Naive B cell (primary cell): Measurements from ENCODE around the gene FAM120B. TPM values are rescaled to one million over a fixed set of nuclear protein-coding genes. Genes with fewer than 3 reads are reported as not detected.

Experiments used
- ATAC-seq, 2 donors: fragments of 150-1000 bp; cut with Tn5 transposase; 2 replicates each; pipeline ENCODE4 v1.10.0; 2021; ENCODE audit warnings: low read depth in 2 of 2, mild to moderate bottlenecking in 2 of 2, moderate library complexity in 2 of 2
- DNase-seq: peaks from one replicate; pipeline ENCODE4 v3.0.0; 2022
- H3K27ac Mint-ChIP-seq, 6 donors: one replicate each; pipeline ENCODE4 v1.8.0; 2020 to 2022; ENCODE audit warnings: mild to moderate bottlenecking in 6 of 6, mixed read lengths in 6 of 6, moderate library complexity in 5 of 6, inconsistent platforms in 2 of 6
- H3K27me3 Mint-ChIP-seq, 3 donors: one replicate each; pipeline ENCODE4 v1.8.0; 2021 to 2022; ENCODE audit warnings: mixed read lengths in 3 of 3, mild to moderate bottlenecking in 1 of 3
- H3K36me3 Mint-ChIP-seq, 2 donors: one replicate each; pipeline ENCODE4 v1.8.0; 2020 to 2022; ENCODE audit warnings: mixed read lengths in 2 of 2, inconsistent platforms in 1 of 2, mild to moderate bottlenecking in 1 of 2
- H3K4me1 Mint-ChIP-seq, 3 donors: one replicate each; pipeline ENCODE4 v1.8.0; 2020 to 2022; ENCODE audit warnings: mixed read lengths in 3 of 3, inconsistent platforms in 1 of 3, mild to moderate bottlenecking in 1 of 3, moderate library complexity in 1 of 3
- H3K4me3 Mint-ChIP-seq, 8 donors: one replicate each; pipeline ENCODE4 v1.8.0; 2020 to 2022; ENCODE audit warnings: mild to moderate bottlenecking in 8 of 8, mixed read lengths in 8 of 8, moderate library complexity in 8 of 8, inconsistent platforms in 2 of 8
- H3K9me3 Mint-ChIP-seq, 7 donors: one replicate each; pipeline ENCODE4 v1.8.0; 2020 to 2022; ENCODE audit warnings: mixed read lengths in 7 of 7, mild to moderate bottlenecking in 5 of 7, inconsistent platforms in 2 of 7, moderate library complexity in 1 of 7
- polyA plus RNA-seq, 6 donors: library from polyadenylated mRNA; unstranded; fragments of 300-500 nt; fragmentation: Illumina TruSeq; gene quantifications; one replicate each; pipeline ENCODE4 v1.2.3, GENCODE V29; 2021; ENCODE audit warnings: low read depth in 6 of 6

The FAM120B gene
- polyA plus RNA-seq, 6 donors from 2014 or later: 8.3 to 35.2 (median 27.5) TPM

DNA sequence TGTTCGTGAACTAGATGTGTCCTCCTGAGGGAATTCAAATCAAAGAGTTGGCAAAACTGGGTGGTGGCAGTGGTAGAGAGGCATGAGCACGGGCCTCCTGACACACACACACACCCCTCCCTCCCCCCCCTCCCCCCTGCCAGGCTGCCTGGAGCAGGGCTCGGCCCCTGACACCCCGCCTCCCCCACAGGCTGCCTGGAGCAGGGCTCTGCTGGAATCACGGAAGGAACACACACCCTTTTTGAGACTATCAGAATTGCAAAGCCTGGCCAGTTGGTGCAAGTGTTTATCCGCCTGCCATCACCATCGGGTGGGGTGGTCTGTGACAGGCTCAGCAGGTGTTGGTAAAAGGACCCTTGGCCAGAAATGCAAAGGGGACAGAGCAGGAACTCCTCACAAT, 59.0 kb downstream of the FAM120B start:
- no peak overlapping the region for H3K4me3 Mint-ChIP-seq
- H3K9me3 Mint-ChIP-seq: no peaks in the 10 kb centered on the region
- peaks cover 0 to 6% (median 5%) of the 10 kb centered on the region in 3 donors for H3K4me1 Mint-ChIP-seq
- H3K27me3 Mint-ChIP-seq: no peaks in the 10 kb centered on the region
- no peak overlapping the region for H3K27ac Mint-ChIP-seq
- DNase-seq: no peak
- no peak for ATAC-seq
- H3K36me3 Mint-ChIP-seq: peaks cover 13 to 18% of the 10 kb centered on the region in 2 donors

DNA sequence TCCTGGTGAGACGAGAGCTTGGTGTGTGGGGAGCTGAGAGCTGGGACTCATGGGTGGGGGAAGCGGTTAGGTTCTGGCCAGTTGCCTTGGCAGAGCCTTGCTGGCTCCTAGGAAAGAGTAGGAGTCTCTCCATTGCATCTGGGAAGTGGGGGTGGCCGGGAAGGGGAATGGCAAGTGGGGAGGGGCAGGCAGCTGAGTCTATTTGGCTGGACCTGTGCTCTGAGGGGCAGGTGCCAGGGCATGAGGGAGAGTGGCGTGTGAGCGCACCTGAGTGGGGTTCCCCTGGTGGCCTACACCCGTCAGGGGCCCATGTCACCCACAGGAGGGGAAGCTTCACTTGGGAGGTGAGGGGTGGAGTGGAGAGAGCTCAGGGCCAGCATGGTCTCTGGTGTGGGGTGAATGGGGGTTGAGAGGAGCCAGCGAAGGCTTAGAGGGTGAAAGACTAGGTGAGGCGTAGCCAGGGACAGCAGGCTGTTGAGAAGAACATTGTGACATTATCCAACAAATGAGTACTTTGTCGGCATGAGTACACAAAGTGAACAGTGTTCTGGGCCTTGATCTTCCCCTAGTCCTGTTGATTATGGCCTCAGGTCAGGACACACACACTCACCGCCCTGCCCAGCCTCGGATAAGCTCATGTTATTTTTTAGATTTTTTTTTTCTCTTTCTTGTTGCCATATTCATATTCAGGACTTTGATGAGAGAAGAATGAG, 59.8 kb downstream of the FAM120B start:
- ATAC-seq (no peak), DNase-seq (no peak)
- peak overlapping the region in 1 of 8 donors; percentile 53 for H3K4me3 Mint-ChIP-seq
- H3K27ac Mint-ChIP-seq: peak overlapping the region in 1 of 6 donors; percentile 84
- H3K27me3 Mint-ChIP-seq: no peaks in the 10 kb centered on the region
- no peaks in the 10 kb centered on the region for H3K9me3 Mint-ChIP-seq
- peaks cover 0 to 6% (median 5%) of the 10 kb centered on the region in 3 donors for H3K4me1 Mint-ChIP-seq
- peaks cover 13 to 22% of the 10 kb centered on the region in 2 donors for H3K36me3 Mint-ChIP-seq

DNA sequence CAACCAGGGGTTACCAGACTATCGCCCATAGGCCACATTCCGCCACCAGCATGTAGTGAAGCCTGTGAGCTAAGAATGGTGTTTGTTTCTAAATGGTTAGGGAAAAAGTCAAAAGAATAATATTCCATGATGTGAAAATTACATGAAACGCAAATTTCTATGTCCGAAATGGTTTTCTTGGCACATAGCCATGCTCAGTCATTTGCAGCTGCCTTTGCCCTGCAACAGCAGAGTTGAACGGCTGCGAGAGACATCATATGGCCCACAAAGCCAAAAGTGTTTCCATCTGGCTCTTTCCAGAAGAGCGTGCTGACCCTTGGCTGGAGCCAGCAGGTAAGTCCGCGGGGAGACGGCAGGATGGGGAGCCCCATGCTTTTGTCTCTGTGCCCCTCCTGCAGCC, 60.7 kb downstream of the FAM120B start:
- no peak for ATAC-seq
- Mint-ChIP-seq H3K4me3 (no peak overlapping the region), H3K9me3 (no peaks in the 10 kb centered on the region), H3K4me1 (peaks cover 0 to 6% (median 5%) of the 10 kb centered on the region in 3 donors), H3K27ac (peak overlapping the region in 2 of 6 donors; percentile 12 to 33), H3K27me3 (no peaks in the 10 kb centered on the region), H3K36me3 (peaks cover 13 to 24% of the 10 kb centered on the region in 2 donors)
- DNase-seq: no peak

DNA sequence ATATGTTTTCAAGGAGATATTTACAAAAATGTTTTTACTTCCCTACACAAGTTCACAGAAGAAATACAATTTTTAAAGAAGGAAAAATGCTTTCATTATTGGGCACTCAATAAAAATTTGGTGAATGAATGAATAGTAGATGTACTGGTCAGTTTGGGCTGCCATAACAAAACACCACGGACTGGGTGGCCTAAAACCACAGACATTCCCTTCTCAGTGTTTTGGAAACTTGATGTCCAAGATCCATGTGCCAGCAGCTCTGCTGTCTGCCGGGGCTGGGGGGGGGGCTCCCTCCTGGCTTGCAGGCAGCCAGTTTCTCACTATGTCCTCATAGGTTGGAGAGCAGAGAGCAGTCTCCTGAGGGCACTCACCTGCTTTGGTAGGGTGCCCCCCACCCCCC, 62.0 kb downstream of the FAM120B start:
- Mint-ChIP-seq H3K4me3 (no peak overlapping the region), H3K27me3 (no peaks in the 10 kb centered on the region), H3K9me3 (no peaks in the 10 kb centered on the region), H3K27ac (peak overlapping the region in 2 of 6 donors; percentile 15 to 39), H3K4me1 (peaks cover 0 to 6% (median 5%) of the 10 kb centered on the region in 3 donors), H3K36me3 (peaks cover 13 to 24% of the 10 kb centered on the region in 2 donors)
- DNase-seq (no peak), ATAC-seq (no peak)

DNA sequence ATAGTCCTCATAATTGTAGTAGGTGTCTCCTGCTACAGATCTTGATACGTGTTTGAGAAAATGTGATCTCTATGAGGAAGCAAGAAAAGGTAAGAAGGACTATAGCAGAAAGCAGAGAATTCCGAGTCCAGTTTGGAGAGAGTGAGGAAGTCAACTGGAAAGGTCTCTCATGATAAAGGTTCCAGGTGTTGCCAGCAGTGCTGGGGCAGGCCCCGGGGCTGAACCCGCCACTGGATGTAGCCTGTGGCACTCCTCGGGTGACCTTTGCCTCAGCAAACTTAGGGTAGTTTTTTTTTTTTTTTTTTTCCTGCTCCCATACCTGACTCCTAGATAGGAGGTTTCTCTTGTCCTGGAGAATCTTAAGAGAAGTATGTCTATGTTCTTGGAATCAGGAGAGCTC, 62.8 kb downstream of the FAM120B start:
- peaks cover 0 to 10% (median 3%) of the 10 kb centered on the region in 3 donors for H3K4me1 Mint-ChIP-seq
- H3K27ac Mint-ChIP-seq: no peak overlapping the region
- no peaks in the 10 kb centered on the region for H3K9me3 Mint-ChIP-seq
- H3K27me3 Mint-ChIP-seq: no peaks in the 10 kb centered on the region
- no peak for ATAC-seq
- H3K4me3 Mint-ChIP-seq: no peak overlapping the region
- no peak for DNase-seq
- H3K36me3 Mint-ChIP-seq: peaks cover 8 to 24% of the 10 kb centered on the region in 2 donors

DNA sequence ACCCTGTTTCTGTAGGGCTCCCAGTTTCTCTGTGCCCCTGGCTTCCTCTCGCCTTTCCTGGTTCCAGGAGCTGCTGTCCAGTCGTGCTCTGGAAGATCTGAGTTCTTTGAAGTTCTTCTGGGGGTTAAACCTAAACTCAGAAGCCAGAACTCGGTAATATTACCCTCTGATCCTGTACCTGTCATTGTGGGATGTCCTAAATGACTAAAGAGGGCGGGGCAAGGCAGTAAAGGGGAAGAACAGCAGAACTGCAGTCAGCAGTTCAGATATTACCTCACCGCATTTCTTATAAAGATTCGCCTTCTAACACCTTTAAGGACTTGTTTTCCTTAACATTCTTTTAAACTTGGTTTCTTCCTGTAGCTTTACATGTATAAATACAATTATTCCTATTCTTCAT, 63.9 kb downstream of the FAM120B start:
- Mint-ChIP-seq H3K27me3 (no peaks in the 10 kb centered on the region), H3K36me3 (peaks cover 8 to 26% of the 10 kb centered on the region in 2 donors), H3K4me3 (no peak overlapping the region), H3K9me3 (no peaks in the 10 kb centered on the region), H3K4me1 (peaks cover under 1 to 10% (median 3%) of the 10 kb centered on the region in 3 donors), H3K27ac (peak overlapping the region in 4 of 6 donors; percentile 14 to 50 (median 27))
- DNase-seq (no peak), ATAC-seq (no peak)

DNA sequence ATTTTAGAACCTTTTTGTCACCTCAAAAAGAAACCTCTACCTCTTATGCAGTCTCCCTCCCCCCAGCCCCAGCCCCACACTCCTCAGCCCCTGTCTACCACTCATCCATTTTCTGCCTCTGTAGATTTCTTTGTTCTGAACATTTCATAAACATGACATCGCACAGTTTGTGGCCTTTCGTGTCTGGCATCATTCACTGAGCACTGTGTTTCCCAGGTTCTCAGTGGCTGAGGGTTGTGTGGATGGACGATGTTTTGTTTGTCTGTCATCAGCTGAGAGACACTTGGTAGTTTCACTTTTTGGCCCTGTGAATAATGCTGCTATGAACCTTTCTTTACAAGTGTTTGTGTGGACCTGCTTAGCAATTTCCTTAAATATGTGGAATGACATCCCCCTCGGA, 64.5 kb downstream of the FAM120B start:
- no peaks in the 10 kb centered on the region for H3K27me3 Mint-ChIP-seq
- H3K4me3 Mint-ChIP-seq: no peak overlapping the region
- peaks cover 14 to 30% of the 10 kb centered on the region in 2 donors for H3K36me3 Mint-ChIP-seq
- no peaks in the 10 kb centered on the region for H3K9me3 Mint-ChIP-seq
- peaks cover 7 to 17% (median 7%) of the 10 kb centered on the region in 3 donors for H3K4me1 Mint-ChIP-seq
- DNase-seq (no peak), ATAC-seq (no peak)
- peak overlapping the region in 1 of 6 donors; percentile 22 for H3K27ac Mint-ChIP-seq

DNA sequence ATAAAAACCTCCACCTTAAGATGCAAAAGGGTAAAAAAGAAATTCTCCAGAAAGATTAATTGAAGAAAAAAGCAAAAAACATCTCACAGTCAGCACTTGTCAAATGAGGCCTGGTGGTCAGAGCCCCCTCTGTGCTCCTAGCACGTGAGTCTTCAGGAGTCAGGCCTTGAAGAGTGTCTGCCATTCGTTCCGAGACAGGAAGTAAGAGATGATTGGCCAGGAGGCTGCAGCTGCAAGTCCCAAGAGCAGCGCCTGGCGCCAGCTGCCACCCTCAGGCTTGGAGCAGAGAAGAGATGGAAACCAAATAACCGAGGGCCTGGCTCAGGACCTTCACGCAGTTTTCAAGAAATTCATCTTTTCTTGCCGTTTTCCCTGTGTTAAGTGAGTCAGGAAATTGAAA, 65.0 kb downstream of the FAM120B start:
- Mint-ChIP-seq H3K4me1 (peaks cover 9 to 18% (median 10%) of the 10 kb centered on the region in 3 donors), H3K27me3 (no peaks in the 10 kb centered on the region), H3K4me3 (no peak overlapping the region), H3K36me3 (peaks cover 19 to 30% of the 10 kb centered on the region in 2 donors), H3K9me3 (peaks cover 0 to 1% (median 0%) of the 10 kb centered on the region in 7 donors), H3K27ac (peak overlapping the region in 1 of 6 donors; percentile 21)
- ATAC-seq: no peak
- no peak for DNase-seq

DNA sequence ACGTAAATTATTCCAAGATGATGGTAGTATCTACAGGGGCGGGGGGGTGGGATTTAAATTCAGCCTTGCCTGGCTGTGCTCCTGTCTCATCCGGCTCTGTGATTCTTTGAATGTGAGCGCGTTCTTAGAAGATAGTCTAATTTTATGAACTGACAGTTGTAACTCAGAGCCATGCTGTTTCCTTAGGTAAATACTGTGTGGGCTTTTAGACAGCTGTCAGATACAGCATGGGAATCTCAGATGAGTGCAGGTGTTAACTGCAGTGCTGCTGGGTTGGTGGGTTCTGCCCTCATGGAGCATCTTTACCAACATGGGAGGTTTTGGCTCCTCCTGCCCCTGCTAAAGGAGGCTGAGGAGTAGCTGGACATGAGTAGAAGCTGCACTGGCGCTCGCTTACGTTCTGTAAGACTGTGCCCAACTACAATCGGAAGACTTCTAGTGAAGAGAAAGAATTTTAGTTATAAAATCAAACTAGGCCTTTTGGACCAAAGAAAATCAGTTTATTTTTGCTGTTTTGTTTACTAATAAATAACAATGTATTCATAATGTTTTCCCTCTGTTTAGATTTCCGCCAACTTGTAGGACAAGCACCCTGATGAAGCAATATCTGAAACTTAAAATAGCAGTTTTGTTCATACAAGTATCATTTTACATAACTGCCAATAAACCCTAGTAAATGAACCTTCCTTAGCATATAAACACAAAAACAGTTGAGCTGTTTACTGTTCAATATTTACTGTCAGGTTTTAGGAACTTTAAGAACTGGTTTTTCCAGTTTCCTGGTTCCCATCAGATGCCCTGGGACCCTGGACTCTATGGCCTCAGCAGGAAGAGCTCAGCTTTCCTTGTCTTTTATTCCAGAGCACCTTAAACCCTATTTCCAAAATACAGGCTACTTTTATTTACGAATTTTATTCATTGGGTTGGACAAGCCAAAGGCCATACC, 66.1 kb downstream of the FAM120B start:
- peak overlapping the region in 3 of 6 donors; percentile 37 to 77 (median 74) for H3K27ac Mint-ChIP-seq
- no peaks in the 10 kb centered on the region for H3K27me3 Mint-ChIP-seq
- H3K4me1 Mint-ChIP-seq: peaks cover 10 to 18% (median 10%) of the 10 kb centered on the region in 3 donors
- H3K4me3 Mint-ChIP-seq: no peak overlapping the region
- no peak for DNase-seq
- no peak for ATAC-seq
- H3K9me3 Mint-ChIP-seq: peaks cover 0 to 1% (median 0%) of the 10 kb centered on the region in 7 donors
- H3K36me3 Mint-ChIP-seq: peaks cover 20 to 30% of the 10 kb centered on the region in 2 donors

DNA sequence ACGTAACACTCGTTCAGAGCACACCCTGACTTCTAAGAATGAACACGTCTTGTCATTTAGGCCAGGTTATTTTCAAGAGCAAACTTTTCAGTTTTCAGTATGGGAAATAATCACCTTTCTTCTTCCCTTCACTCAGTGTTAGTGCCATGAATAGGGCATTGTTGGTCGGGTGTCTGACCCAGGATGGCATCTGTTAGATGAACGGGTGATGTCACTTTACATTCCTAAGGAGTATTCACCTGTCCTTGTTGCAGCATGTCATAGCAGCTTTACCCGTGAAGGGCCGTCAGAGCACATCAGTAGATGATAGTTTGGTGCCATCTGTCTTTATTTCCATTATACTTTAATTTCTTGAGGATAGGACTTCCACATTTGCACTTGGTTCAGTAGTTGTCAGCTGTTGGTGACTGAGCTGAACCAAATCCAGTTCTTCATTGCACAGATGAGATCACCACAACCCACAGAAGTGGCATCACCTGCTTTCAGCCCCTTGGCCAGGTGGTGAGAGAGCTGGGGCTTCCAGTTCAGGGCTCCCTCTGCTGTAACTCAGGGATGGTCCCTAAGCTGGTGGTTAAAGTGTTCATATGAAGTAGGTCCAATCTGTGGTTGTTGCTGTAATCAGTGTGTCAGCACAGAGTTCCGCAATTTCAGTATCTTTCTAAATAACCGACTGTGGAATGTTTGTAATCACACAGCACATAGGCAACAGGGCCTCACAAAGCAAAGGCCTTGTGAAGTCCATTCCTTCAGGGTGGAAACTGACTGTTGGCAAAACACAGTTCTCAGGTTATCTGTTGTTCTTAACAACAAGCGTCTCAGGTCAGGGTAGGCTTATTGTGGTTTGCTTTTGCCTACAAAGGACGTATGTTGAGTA, 68.2 kb downstream of the FAM120B start:
- ATAC-seq: no peak
- Mint-ChIP-seq H3K27me3 (no peaks in the 10 kb centered on the region), H3K27ac (peak overlapping the region in 4 of 6 donors; percentile 55 to 88 (median 68)), H3K4me1 (peaks cover 10 to 22% (median 16%) of the 10 kb centered on the region in 3 donors), H3K36me3 (peaks cover 13 to 22% of the 10 kb centered on the region in 2 donors), H3K4me3 (no peak overlapping the region), H3K9me3 (peaks cover 0 to 1% (median 0%) of the 10 kb centered on the region in 7 donors)
- DNase-seq: no peak

DNA sequence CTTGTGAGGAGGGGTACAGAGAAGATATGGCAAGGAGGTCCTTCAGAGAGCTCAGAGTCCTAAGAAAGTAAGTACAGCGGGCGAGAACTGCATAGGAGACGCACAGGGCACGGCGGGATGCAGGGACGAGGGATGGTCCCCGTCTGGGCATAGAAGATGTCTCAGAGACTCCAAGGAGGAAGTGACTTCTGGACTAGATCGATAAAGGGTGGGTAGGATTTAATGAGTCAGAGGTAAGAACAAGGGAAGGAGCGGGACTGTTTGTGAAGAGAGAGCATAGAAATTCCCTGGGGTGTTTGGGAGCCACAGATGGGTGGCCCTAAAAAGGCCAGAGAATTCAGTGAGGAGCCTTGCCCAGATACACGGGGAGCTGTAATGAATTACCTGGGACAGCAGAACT, 69.1 kb downstream of the FAM120B start:
- DNase-seq (no peak), ATAC-seq (no peak)
- no peak overlapping the region for H3K4me3 Mint-ChIP-seq
- peaks cover 11 to 22% (median 16%) of the 10 kb centered on the region in 3 donors for H3K4me1 Mint-ChIP-seq
- H3K27me3 Mint-ChIP-seq: no peaks in the 10 kb centered on the region
- H3K9me3 Mint-ChIP-seq: peaks cover 0 to 1% (median 0%) of the 10 kb centered on the region in 7 donors
- H3K27ac Mint-ChIP-seq: peak overlapping the region in 5 of 6 donors; percentile 31 to 84 (median 46)
- H3K36me3 Mint-ChIP-seq: peaks cover 13 to 22% of the 10 kb centered on the region in 2 donors

DNA sequence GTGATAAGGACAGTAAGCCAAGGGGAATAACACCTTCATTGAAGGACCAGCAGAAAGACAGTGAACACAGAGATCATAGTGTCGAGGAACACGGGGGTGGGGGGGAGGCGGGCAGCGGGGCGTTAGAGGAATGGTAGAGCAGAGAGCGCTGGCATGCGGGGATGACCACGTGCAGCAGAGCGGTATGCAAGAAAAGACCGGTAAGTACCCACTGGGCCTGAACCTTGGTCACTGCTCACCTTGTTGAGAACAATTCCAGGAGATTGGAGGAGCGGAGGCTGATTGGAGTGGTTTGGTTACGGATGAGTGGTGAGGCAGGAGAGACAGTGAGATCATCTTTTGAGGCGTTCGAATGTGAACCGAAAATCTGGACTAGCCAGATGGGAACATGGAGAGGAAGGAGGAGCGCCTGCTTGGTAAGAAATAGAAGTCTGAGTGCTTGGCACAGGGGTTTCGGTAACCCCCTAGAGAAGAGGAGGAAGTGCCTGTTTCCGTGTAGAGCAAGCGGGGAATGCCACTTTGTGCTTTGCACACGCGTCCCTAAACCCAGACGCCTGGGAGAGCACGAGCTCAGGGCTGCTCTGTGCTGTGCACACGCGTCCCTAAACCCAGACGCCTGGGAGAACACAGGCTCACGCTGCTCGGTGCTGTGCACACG, 70.0 kb downstream of the FAM120B start:
- Mint-ChIP-seq H3K27me3 (no peaks in the 10 kb centered on the region), H3K4me3 (peak overlapping the region in 2 of 8 donors; percentile 20 to 45), H3K27ac (peak overlapping the region in 5 of 6 donors; percentile 40 to 84 (median 46)), H3K9me3 (peaks cover 0 to 1% (median 0%) of the 10 kb centered on the region in 7 donors), H3K36me3 (peaks cover 13 to 17% of the 10 kb centered on the region in 2 donors), H3K4me1 (peaks cover 16 to 22% (median 20%) of the 10 kb centered on the region in 3 donors)
- DNase-seq: no peak
- ATAC-seq: peak; percentile 60 to 80
